ENCODE results near the gene CHAF1B. TPM values are rescaled to one million over a fixed set of nuclear protein-coding genes. Genes with fewer than 3 reads are reported as not detected.

Gene CHAF1B
- total RNA-seq, 1 donor from 2014 or later = 2.2 TPM

DNA sequence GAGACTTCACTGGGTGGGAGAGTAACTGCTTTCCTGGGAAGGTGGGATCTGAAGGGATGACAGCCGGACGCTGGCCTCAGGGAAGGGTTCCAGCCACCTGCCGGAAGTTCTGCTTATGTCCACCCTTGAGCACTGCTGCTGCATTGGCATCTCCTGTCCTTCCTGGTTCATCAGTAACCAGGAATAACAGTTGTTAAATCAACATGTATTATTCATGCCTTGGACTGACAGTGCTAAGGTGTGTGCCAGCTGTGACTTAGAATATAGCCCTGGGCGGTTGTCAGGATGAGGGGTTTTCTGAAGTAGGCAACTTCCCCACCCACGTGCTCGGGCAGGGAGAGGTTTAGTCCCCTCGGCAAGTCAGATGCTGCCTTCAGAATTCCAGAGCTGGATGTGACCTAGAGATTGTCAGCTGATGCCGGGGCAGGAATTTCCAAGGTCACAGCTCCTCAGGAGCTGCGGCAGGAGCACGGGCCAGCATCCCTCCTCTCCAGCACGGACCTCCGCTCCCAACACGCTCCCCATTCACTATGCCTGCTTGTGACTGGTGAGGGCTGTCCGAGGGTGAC is 76.8 kb downstream of the CHAF1B start:
- no peak for DNase-seq (ENCODE audit: low spot score)

DNA sequence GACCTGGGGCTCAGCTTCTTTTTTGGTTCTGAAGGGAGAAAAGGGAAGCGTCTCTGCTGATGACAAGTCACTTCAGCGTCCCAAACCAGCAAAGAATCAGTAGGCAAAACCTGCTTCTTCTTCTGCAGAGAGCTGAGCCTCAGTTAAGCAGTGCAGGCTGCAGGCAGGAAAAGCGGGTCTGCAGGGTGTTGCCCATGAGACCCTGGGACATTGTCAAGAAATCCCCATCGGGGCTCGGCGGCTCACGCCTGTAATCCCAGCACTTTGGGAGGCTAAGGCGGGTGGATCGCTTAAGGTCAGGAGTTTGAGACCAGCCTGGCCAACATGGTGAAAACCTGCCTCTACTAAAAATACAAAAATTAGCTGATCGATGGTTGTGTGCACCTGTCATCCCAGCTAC is 78.0 kb downstream of the CHAF1B start:
- DNase-seq (ENCODE audit: low spot score) = no peak

DNA sequence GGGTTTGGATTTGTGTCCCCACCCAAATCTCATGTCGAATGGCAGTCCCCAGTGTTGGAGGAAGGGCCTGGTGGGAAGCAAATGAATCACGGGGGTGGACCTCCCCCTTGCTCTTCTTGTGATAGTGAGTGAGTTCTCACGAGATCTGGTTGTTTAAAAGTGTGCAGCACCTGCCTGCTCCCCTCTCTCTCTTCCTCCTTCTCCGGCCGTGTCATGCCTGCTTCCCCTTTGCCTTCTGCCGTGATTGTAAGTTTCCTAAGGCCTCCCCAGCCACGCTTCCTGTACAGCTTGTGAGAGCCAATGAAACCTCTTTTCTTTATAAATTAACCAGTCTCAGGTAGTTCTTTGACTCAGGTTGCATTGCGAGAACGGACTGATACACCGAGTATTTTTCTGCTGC is 78.8 kb downstream of the CHAF1B start:
- no peak for DNase-seq (ENCODE audit: low spot score)

DNA sequence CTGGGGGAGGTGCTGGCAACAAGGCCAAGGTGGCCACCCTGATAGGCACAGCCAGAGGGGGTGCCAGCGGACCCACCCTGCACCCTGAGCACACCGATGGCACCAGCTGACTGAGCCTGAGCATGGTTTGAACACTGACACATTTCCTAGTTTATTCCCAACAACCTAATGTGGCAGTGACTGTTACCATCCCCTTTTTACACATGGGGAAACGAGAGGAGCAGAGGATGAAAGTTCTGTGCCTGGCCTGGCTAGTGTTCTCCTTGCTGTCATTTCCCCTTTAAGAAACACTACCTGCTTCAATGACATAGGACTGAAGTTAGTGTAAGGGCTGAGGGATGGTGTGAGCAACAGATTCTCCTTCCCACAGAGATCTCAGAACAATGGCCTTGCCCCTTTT is 79.4 kb downstream of the CHAF1B start:
- no peak for DNase-seq (ENCODE audit: low spot score)

DNA sequence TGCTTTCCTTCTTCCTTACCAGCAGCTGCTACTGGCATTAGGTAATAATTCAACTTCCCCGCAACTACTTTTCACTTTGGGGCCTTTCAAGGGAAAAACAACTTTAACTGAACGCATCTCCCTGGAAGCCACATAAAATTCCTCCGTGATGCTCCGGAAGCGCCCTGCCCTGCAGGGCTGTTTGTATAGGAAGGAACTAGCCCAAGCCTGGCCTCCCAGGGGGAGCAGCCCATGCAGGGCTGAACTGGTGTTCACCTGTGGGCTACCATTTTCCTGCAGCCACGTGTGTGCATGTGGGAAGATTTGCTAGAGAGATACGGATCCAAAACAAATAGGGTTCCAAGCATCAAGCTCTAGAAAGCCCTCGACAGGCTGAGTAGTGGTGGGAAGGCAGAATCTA is 80.3 kb downstream of the CHAF1B start:
- DNase-seq (ENCODE audit: low spot score) = no peak

DNA sequence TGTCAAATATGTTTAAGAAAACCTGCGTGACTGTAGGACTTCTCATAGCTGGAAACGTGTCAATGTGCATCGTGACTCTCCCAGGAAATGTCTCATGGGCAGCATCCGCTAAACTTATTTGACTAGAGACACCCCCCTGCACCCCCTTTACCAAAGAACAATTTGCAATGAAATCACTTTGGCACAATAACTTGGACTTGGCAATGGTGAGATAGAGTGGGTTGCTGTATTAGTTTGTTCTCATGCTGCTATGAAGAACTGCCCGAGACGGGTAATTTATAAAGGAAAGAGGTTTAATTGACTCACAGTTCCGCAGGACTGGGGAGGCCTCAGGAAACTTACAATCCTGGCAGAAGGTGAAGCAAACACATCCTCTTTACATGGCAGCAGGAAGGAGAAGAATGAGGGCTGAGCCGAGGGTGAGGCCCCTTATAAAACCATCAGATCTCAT is 80.9 kb downstream of the CHAF1B start:
- DNase-seq (ENCODE audit: low spot score) = no peak

Other genes with a start within 250 kb of the CHAF1B start
- gene DOP1B, start 228.6 kb upstream of the CHAF1B start, total RNA-seq = 31.2 TPM
- 31.7 TPM for gene MORC3, start 65.2 kb upstream of the CHAF1B start, total RNA-seq
- gene CLDN14, start 94.7 kb downstream of the CHAF1B start, total RNA-seq = 1.1 TPM

Measured in mucosa of gallbladder (tissue), 1 donor.